ENCODE measurements around the gene SEPHS2.

GRCh38 chr16:30470632-30470995 lies 24.9 kb upstream of the SEPHS2 start:
- TF ChIP-seq CTCF (IDR thresholded peaks at IDR 0.05) = no peak
- TF ChIP-seq POLR2A (IDR thresholded peaks at IDR 0.05) = no peak

All from lower leg skin (tissue), 3 donors.